ENCODE data around the gene HTR2B.

GRCh38 chr2:231172025-231172424 lies 47.2 kb upstream of the HTR2B start:
- TF ChIP-seq, protein P1, sequence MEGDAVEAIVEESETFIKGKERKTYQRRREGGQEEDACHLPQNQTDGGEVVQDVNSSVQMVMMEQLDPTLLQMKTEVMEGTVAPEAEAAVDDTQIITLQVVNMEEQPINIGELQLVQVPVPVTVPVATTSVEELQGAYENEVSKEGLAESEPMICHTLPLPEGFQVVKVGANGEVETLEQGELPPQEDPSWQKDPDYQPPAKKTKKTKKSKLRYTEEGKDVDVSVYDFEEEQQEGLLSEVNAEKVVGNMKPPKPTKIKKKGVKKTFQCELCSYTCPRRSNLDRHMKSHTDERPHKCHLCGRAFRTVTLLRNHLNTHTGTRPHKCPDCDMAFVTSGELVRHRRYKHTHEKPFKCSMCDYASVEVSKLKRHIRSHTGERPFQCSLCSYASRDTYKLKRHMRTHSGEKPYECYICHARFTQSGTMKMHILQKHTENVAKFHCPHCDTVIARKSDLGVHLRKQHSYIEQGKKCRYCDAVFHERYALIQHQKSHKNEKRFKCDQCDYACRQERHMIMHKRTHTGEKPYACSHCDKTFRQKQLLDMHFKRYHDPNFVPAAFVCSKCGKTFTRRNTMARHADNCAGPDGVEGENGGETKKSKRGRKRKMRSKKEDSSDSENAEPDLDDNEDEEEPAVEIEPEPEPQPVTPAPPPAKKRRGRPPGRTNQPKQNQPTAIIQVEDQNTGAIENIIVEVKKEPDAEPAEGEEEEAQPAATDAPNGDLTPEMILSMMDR (IDR thresholded peaks at IDR 0.05; ENCODE audit: borderline replicate concordance, extremely low read depth, low read length, poor library complexity, severe bottlenecking): no peak
- TF ChIP-seq EZH2 (IDR thresholded peaks at IDR 0.05; ENCODE audit: borderline replicate concordance, low read depth, low read length, severe bottlenecking): no peak
